Liver (tissue), 9 donors: ENCODE results near the gene ITPRIPL2. TPM values are rescaled to one million over a fixed set of nuclear protein-coding genes. Genes with fewer than 3 reads are reported as not detected.

Source experiments
- DNase-seq: peaks from one replicate; pipeline ENCODE4 v3.0.0-alpha.2; 2017; ENCODE audit warnings: low spot score
- H3K27ac ChIP-seq, 2 donors: one replicate each; pipeline ENCODE4 v1.7.0; 2013; ENCODE audit warnings: inconsistent platforms in 2 of 2, low read length in 2 of 2, control low read depth in 1 of 2, low read depth in 1 of 2, mild to moderate bottlenecking in 1 of 2
- H3K27me3 ChIP-seq, 4 donors: one replicate each; pipeline versions ENCODE4 v1.6.1 to v1.7.0; 2013; ENCODE audit warnings: low read length in 3 of 4, inconsistent platforms in 1 of 4, mild to moderate bottlenecking in 1 of 4, moderate library complexity in 1 of 4; ENCODE audit not compliant: control insufficient read depth in 4 of 4, insufficient read depth in 4 of 4
- H3K36me3 ChIP-seq, 4 donors: one replicate each; pipeline versions ENCODE4 v1.6.1 to v1.7.0; 2013; ENCODE audit warnings: low read length in 3 of 4, mild to moderate bottlenecking in 3 of 4, low read depth in 1 of 4, moderate library complexity in 1 of 4; ENCODE audit not compliant: control insufficient read depth in 4 of 4, insufficient read depth in 3 of 4
- H3K4me1 ChIP-seq, 4 donors: one replicate each; pipeline versions ENCODE4 v1.6.1 to v1.7.0; 2013; ENCODE audit warnings: low read length in 3 of 4, mild to moderate bottlenecking in 3 of 4, moderate library complexity in 1 of 4; ENCODE audit not compliant: control insufficient read depth in 4 of 4, insufficient read depth in 4 of 4
- H3K4me3 ChIP-seq, 3 donors: one replicate each; pipeline versions ENCODE4 v1.6.1 to v1.7.0; 2013; ENCODE audit warnings: low read length in 3 of 3, control low read depth in 1 of 3, low read depth in 1 of 3, mild to moderate bottlenecking in 1 of 3
- H3K9ac ChIP-seq, 2 donors: one replicate each; pipeline ENCODE4 v1.7.0; 2013; ENCODE audit warnings: low read length in 2 of 2, mild to moderate bottlenecking in 2 of 2, moderate library complexity in 2 of 2, control low read depth in 1 of 2, low read depth in 1 of 2
- H3K9me3 ChIP-seq, 4 donors: one replicate each; pipeline versions ENCODE4 v1.6.1 to v1.7.0; 2013; ENCODE audit warnings: low read length in 3 of 4; ENCODE audit not compliant: control insufficient read depth in 4 of 4
- CTCF ChIP-seq: fragments of 150-350 bp; IDR thresholded peaks from 2 replicates; pipeline ENCODE4 v1.5.1; 2017; ENCODE audit warnings: improper control_type of control experiment, low read depth, low read length; ENCODE audit not compliant: missing input control
- FOXA1 ChIP-seq: IDR thresholded peaks from 2 replicates; pipeline ENCODE4 v1.6.1; 2016; ENCODE audit warnings: antibody characterized with exemption
- GABPA ChIP-seq, 2 donors: IDR thresholded peaks in 1 of 2; conservative IDR thresholded peaks in 1 of 2; 2 replicates each; pipeline ENCODE4 v1.6.1; 2016; ENCODE audit warnings: antibody characterized with exemption in 2 of 2, mild to moderate bottlenecking in 1 of 2, moderate library complexity in 1 of 2
- HNF4A ChIP-seq, 2 donors: conservative IDR thresholded peaks; 2 replicates each; pipeline ENCODE4 v1.6.1; 2016; ENCODE audit warnings: antibody characterized with exemption in 2 of 2, mild to moderate bottlenecking in 2 of 2
- HNF4G ChIP-seq: IDR thresholded peaks from 2 replicates; pipeline ENCODE4 v1.6.1; 2016; ENCODE audit warnings: antibody characterized with exemption
- JUND ChIP-seq, 2 donors: IDR thresholded peaks; 2 replicates each; pipeline ENCODE4 v1.6.1; 2016; ENCODE audit warnings: antibody characterized with exemption in 2 of 2
- NR2F2 ChIP-seq: IDR thresholded peaks from 2 replicates; pipeline ENCODE4 v1.6.1; 2016; ENCODE audit warnings: antibody characterized with exemption
- RAD21 ChIP-seq, 2 donors: IDR thresholded peaks; 2 replicates each; pipeline ENCODE4 v1.6.1; 2016; ENCODE audit warnings: antibody characterized with exemption in 2 of 2, mild to moderate bottlenecking in 2 of 2
- RXRA ChIP-seq, 2 donors: IDR thresholded peaks; 2 replicates each; pipeline ENCODE4 v1.6.1; 2017 to 2018; ENCODE audit warnings: antibody characterized with exemption in 2 of 2, mild to moderate bottlenecking in 1 of 2
- SP1 ChIP-seq: IDR thresholded peaks from 2 replicates; pipeline ENCODE4 v1.6.1; 2018; ENCODE audit warnings: antibody characterized with exemption, mild to moderate bottlenecking
- YY1 ChIP-seq: IDR thresholded peaks from 2 replicates; pipeline ENCODE4 v1.6.1; 2016; ENCODE audit warnings: antibody characterized with exemption, mild to moderate bottlenecking
- WGBS: extraction: QIAGEN DNeasy Blood & Tissue Kit; methylation state at CpG from one replicate; pipeline ENCODE4 v1.1.7; 2013; 5-methylcytosine and 5-hydroxymethylcytosine counted together
- polyA plus RNA-seq, 2 donors: library from polyadenylated mRNA; stranded (reverse) in 1 of 2; unstranded in 1 of 2; fragments of 200-250 nt in 1 of 2; fragments of >200 nt in 1 of 2; fragmentation: Nextera tagmentation in 1 of 2; extraction: Ambion mirVana in 1 of 2; gene quantifications; one replicate each; pipeline versions ENCODE4 v1.2.1 to v1.2.3, GENCODE V29; 2013 to 2015
- total RNA-seq, 2 donors: library from RNA; depleted of rRNA; stranded (reverse); fragments of >200 nt; gene quantifications; one replicate each; pipeline ENCODE4 v1.2.3, GENCODE V29; 2014
- TF ChIP-seq, protein P1 (sequence below): IDR thresholded peaks from 2 replicates; pipeline ENCODE4 v1.6.1; 2016; ENCODE audit warnings: antibody characterized with exemption
- TF ChIP-seq, protein P2 (sequence below): IDR thresholded peaks from 2 replicates; pipeline ENCODE4 v1.6.1; 2016; ENCODE audit warnings: antibody characterized with exemption, mild to moderate bottlenecking
- TF ChIP-seq, protein P3 (sequence below): IDR thresholded peaks from 2 replicates; pipeline ENCODE4 v1.6.1; 2016; ENCODE audit warnings: antibody characterized with exemption
- donor health status: healthy.
- donor health status: healthy.
- donor health status: healthy.
- donor health status: healthy.
- donor health status: healthy.

ITPRIPL2 gene
- total and polyA plus RNA-seq, 4 donors, result 2.2 to 14.3 (median 5.5) TPM

- Histone ChIP-seq H3K4me1 (peaks cover 0 to 9% (median 6%) of the 10 kb centered on the region in 4 donors), H3K27me3 (no peaks in the 10 kb centered on the region), H3K36me3 (peaks cover 0 to 3% (median 2%) of the 10 kb centered on the region in 4 donors), H3K9me3 (no peaks in the 10 kb centered on the region), H3K9ac (no peak overlapping the region), H3K4me3 (no peak overlapping the region), H3K27ac (no peak overlapping the region)
- no peak for DNase-seq
- TF ChIP-seq HNF4G (no peak), RXRA (IDR thresholded peaks at IDR 0.05) (no peak)
- TF ChIP-seq, protein P1, sequence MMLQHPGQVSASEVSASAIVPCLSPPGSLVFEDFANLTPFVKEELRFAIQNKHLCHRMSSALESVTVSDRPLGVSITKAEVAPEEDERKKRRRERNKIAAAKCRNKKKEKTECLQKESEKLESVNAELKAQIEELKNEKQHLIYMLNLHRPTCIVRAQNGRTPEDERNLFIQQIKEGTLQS, result no peak
- WGBS, result 94% methylated on average over 5 of the region's 5 CpGs
Observed at GRCh38 chr16:19084879-19085278, 28.9 kb upstream of the ITPRIPL2 start.

DNA sequence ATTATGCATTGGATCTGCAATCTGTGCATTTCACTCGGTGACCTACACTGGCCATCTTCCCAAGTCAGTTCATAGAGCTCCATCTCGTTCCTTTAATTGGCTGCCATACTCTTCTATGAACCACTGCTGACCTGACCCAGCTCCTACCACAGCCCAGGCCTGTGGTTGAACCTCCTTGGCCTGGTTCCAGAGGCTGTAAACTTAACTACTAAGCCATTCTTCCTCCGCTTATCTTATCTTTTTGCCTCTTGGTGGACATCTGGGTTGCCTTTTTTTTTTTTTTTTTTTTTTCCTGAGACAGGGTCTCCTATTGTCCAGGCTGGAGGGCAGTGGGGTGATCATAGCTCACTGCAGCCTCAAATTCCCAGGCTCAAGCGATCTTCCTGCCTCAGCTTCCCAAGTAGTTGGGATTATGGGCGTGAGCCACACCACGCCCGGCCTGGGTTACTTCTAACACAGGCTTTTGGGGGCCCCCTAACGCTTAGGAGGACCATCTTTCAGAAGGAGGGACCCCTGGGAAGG, 28.0 kb upstream of the ITPRIPL2 start:
- WGBS, result 45% methylated on average over 8 of the region's 8 CpGs
- H3K4me1 ChIP-seq, result peaks cover 0 to 9% (median 6%) of the 10 kb centered on the region in 4 donors
- no peak overlapping the region for H3K9ac ChIP-seq
- no peak overlapping the region for H3K27ac ChIP-seq
- DNase-seq, result no peak
- no peaks in the 10 kb centered on the region for H3K27me3 ChIP-seq
- H3K4me3 ChIP-seq, result no peak overlapping the region
- H3K9me3 ChIP-seq, result no peaks in the 10 kb centered on the region
- H3K36me3 ChIP-seq, result peaks cover 0 to 3% (median 2%) of the 10 kb centered on the region in 4 donors
- TF ChIP-seq NR2F2 (no peak), RAD21 (IDR thresholded peaks at IDR 0.05) (peak in 1 of 2 donors; percentile 10)
- TF ChIP-seq, protein P2, sequence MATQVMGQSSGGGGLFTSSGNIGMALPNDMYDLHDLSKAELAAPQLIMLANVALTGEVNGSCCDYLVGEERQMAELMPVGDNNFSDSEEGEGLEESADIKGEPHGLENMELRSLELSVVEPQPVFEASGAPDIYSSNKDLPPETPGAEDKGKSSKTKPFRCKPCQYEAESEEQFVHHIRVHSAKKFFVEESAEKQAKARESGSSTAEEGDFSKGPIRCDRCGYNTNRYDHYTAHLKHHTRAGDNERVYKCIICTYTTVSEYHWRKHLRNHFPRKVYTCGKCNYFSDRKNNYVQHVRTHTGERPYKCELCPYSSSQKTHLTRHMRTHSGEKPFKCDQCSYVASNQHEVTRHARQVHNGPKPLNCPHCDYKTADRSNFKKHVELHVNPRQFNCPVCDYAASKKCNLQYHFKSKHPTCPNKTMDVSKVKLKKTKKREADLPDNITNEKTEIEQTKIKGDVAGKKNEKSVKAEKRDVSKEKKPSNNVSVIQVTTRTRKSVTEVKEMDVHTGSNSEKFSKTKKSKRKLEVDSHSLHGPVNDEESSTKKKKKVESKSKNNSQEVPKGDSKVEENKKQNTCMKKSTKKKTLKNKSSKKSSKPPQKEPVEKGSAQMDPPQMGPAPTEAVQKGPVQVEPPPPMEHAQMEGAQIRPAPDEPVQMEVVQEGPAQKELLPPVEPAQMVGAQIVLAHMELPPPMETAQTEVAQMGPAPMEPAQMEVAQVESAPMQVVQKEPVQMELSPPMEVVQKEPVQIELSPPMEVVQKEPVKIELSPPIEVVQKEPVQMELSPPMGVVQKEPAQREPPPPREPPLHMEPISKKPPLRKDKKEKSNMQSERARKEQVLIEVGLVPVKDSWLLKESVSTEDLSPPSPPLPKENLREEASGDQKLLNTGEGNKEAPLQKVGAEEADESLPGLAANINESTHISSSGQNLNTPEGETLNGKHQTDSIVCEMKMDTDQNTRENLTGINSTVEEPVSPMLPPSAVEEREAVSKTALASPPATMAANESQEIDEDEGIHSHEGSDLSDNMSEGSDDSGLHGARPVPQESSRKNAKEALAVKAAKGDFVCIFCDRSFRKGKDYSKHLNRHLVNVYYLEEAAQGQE, result no peak

DNA sequence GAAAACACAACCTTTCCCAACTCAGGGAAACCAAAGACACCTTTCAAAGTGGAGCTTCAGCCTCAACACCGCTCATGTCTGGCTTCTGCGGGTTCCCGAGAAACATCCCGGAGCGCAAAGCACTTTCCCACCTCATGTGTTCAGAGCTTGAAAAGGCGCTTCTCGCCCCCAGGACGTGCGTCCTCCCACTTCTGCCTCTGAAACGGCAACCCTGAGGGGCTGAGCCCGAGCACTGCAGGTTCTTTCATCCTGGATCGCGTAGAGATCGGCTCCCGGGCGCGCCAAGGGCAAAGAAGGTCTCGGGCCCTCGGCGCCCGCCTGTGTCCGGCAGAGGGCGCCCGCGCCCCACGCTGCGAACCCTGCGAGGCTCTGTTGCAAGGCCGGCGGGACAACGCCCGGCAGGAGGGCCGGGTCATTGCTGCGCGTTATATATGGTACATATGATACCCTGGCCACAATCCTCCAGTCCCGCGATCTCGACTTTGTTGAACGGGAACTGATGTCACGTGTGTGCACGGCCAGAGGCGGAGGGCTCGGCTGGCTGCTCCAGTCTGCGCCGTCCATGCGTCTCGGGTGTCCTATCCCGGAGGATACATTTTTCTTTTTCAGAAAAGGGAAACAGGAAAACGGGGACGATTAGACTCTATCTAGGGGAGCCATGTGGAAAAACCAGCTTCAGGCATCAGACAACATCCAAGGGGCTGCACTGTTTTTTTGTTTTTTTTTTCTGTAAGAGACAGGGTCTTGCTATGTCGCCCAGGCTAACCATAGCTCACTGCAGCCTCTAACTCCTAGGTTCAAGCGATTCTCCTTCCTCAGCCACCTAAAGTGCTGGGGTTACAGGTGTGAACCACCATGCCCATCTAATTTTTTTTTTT, 27.2 kb upstream of the ITPRIPL2 start:
- Histone ChIP-seq H3K27ac (no peak overlapping the region), H3K36me3 (peaks cover 0 to 3% (median 0%) of the 10 kb centered on the region in 4 donors)

More for the DNA sequence above, 27.2 kb upstream of the ITPRIPL2 start:
- WGBS, result 9% methylated on average over 52 of the region's 52 CpGs
- Histone ChIP-seq H3K9me3 (no peaks in the 10 kb centered on the region), H3K4me1 (peaks cover 0 to 9% (median 6%) of the 10 kb centered on the region in 4 donors), H3K9ac (no peak overlapping the region), H3K4me3 (peak overlapping the region in 1 of 3 donors; percentile 23), H3K27me3 (no peaks in the 10 kb centered on the region)
- peak; percentile 87 for DNase-seq
- TF ChIP-seq CTCF, result peak; percentile 98
- TF ChIP-seq RAD21 (IDR thresholded peaks at IDR 0.05), result peak; percentile 99 to 100
- TF ChIP-seq HNF4G, result no peak
- TF ChIP-seq GABPA (IDR thresholded peaks at IDR 0.05 in 1 of 2, conservative IDR thresholded peaks at IDR 0.05 in 1 of 2), result no peak
- TF ChIP-seq, protein P3, sequence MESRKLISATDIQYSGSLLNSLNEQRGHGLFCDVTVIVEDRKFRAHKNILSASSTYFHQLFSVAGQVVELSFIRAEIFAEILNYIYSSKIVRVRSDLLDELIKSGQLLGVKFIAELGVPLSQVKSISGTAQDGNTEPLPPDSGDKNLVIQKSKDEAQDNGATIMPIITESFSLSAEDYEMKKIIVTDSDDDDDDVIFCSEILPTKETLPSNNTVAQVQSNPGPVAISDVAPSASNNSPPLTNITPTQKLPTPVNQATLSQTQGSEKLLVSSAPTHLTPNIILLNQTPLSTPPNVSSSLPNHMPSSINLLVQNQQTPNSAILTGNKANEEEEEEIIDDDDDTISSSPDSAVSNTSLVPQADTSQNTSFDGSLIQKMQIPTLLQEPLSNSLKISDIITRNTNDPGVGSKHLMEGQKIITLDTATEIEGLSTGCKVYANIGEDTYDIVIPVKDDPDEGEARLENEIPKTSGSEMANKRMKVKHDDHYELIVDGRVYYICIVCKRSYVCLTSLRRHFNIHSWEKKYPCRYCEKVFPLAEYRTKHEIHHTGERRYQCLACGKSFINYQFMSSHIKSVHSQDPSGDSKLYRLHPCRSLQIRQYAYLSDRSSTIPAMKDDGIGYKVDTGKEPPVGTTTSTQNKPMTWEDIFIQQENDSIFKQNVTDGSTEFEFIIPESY, result peak; percentile 91
- no peak for TF ChIP-seq HNF4A (conservative IDR thresholded peaks at IDR 0.05)
- TF ChIP-seq JUND (IDR thresholded peaks at IDR 0.05), result no peak
- no peak for TF ChIP-seq FOXA1
- peak; percentile 45 to 57 for TF ChIP-seq RXRA (IDR thresholded peaks at IDR 0.05)
- TF ChIP-seq SP1, result no peak
- TF ChIP-seq, protein P1, result no peak
- no peak for TF ChIP-seq YY1
